ENCODE data around the gene ARMH1. TPM values are rescaled to one million over a fixed set of nuclear protein-coding genes. Genes with fewer than 3 reads are reported as not detected.

ARMH1 gene
- total RNA-seq, 1 donor = 30.0 TPM

DNA sequence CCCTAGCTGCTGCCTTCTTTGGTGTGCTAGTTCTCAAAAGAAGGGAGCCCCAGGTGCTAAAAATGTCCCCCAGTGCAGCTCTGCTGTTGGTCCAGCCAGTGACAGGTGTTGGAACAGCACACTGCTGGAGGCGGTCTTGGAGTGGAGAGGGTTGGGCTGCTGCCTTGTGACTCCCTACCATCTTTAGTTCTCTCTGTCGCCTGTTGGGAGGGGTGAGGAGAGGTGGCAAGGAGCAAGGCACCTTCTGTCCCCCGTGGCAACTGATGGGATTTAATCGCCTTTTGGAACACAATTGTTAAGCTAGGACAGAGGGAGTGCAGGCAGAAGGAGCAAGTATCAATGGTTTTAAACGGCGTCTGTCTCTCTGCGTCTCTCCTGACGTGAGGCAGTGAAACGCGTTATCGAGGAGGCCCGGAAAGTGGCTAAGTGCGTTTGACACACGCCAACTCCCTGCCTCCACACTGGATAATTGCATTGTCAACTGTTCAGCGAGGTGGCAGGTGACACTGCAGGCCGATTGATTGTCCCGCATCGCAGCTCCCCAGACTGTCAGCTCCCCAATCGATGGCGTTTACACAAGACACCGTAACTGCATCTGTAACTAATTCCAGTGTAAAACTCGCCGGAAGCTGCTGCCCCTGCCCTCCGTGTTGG is 34.2 kb upstream of the ARMH1 start:
- Histone ChIP-seq H3K4me3 (ENCODE audit: low read length) (no peak overlapping the region), H3K27me3 (ENCODE audit: insufficient read depth, low read length) (no peaks in the 10 kb centered on the region), H3K9me3 (ENCODE audit: low read depth, low read length) (no peaks in the 10 kb centered on the region), H3K4me1 (ENCODE audit: insufficient read depth, low read length) (no peaks in the 10 kb centered on the region)

DNA sequence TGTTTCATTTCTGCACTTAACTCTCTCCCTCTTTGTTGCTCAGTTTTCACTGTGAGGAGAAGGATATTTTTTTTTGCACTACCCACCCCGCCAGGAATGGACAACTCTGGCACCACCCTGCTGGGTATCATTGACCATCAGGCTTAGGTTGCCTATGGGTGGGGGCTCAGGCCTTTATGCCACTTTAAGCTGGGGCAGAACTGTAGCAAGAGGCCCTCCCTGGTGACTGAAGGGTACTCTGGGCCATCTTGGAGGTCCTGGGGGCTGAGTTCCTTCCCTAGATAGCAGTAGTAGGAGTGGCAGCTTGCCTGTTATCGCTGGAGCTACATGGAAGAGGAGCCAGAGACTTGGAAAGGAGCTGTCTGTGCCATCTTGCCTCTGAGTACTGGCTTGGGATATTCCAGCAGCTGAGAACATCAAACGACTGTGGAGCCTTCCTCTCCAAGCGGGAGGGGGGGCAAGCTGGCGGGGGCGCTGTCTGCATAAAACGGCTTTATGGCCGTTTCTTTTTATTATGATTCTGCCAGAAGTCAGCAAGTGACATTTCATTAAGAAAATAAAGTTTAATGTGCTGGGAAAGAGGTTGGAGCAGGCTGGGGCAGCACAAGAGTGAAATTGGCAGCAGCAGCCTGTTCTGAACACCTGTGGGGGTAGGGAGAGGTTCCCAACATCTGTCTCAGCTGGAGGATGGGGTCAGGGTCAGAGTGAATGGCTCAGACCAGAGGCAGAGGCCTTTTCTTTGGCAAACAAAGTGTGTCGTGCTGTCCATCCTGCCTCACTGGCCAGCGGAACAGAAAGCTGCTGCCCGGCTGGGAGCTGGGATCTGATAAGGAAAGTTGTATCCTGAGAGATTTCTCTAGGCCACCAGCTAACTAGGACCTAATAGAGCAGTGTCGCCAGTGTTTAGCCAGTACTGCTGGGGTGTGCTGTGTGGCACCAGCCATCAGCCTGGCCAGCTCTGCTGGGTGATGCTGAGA is 33.1 kb upstream of the ARMH1 start:
- no peak overlapping the region for H3K4me3 ChIP-seq (ENCODE audit: low read length)
- no peaks in the 10 kb centered on the region for H3K9me3 ChIP-seq (ENCODE audit: low read depth, low read length)
- H3K27me3 ChIP-seq (ENCODE audit: insufficient read depth, low read length) = no peaks in the 10 kb centered on the region
- H3K4me1 ChIP-seq (ENCODE audit: insufficient read depth, low read length) = no peaks in the 10 kb centered on the region

DNA sequence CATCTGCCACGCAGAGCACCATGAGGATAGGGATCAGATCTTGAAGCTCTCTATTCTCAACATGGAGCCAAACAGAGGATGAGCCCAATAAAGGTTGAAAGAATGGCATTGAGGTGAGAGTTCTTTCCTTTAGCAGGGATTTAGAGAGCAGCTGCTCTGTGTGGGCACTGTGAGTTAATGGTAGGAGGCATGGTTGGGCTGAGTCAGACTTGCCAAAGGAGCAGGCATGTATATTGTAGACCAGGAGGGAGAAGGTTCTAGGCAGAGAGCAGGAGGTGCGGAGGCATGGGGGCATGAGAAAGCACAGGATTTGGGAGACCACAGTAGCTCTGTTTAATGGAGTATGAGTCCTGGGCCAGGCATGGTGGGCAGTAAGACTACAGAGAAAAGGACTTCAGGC is 32.3 kb upstream of the ARMH1 start:
- H3K27me3 ChIP-seq (ENCODE audit: insufficient read depth, low read length) = no peaks in the 10 kb centered on the region
- H3K9me3 ChIP-seq (ENCODE audit: low read depth, low read length) = no peaks in the 10 kb centered on the region

DNA sequence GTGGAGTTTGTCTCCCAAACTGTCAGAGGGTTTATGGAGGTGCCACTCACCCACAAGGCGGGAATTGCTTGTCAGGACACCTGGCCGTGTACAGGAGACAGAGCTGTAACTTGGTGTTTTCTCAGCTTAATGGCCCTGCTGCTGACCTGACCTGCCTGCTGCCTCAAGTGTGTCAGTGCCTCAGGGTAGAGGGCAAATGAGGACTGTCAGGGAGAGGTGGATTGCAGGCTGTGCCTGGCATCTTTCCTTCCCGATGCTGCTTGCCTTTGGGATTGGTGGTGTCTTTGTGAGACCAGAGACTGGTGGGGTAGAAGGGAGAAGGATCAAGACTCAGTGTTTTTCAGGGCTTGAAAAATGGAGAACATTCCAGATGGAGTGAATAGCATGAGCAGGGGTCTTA is 31.6 kb upstream of the ARMH1 start:
- no peaks in the 10 kb centered on the region for H3K9me3 ChIP-seq (ENCODE audit: low read depth, low read length)
- no peaks in the 10 kb centered on the region for H3K27me3 ChIP-seq (ENCODE audit: insufficient read depth, low read length)
- no peaks in the 10 kb centered on the region for H3K4me1 ChIP-seq (ENCODE audit: insufficient read depth, low read length)
- H3K4me3 ChIP-seq (ENCODE audit: low read length) = no peak overlapping the region

More for the DNA sequence above, 32.3 kb upstream of the ARMH1 start:
- H3K4me1 ChIP-seq (ENCODE audit: insufficient read depth, low read length) = no peaks in the 10 kb centered on the region
- no peak overlapping the region for H3K4me3 ChIP-seq (ENCODE audit: low read length)

DNA sequence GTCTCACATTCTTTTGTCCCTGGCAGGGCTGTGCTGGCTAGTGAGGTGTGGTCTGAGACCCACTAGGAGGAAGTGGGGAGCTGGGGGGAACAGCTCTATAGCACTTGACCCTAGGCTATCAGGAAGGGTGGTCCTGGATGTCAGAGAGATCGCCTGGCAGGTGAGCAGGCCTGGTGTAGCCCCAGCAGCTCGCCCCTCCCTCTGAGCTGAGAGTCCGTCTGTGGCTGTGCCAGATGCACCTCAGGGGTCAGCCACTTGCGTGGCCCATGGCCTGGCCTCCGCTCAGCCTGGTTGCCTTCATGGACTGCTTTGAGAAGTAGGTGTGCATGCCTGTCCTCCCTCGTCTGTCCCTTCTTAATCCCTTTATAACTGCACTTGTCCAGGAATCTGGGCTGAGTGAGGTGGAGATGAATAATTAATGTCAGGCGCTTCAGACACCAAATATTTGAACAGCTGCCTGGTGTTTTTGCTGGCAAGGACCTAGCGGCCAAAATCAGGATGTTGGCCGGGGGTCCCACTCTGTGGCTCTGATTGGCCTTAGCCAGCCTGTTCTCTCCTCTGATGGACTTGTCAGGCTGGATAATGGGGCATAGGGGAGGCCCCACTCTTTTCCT is 30.7 kb upstream of the ARMH1 start:
- Histone ChIP-seq H3K9me3 (ENCODE audit: low read depth, low read length) (no peaks in the 10 kb centered on the region), H3K27me3 (ENCODE audit: insufficient read depth, low read length) (no peaks in the 10 kb centered on the region), H3K4me1 (ENCODE audit: insufficient read depth, low read length) (no peaks in the 10 kb centered on the region), H3K4me3 (ENCODE audit: low read length) (no peak overlapping the region)

DNA sequence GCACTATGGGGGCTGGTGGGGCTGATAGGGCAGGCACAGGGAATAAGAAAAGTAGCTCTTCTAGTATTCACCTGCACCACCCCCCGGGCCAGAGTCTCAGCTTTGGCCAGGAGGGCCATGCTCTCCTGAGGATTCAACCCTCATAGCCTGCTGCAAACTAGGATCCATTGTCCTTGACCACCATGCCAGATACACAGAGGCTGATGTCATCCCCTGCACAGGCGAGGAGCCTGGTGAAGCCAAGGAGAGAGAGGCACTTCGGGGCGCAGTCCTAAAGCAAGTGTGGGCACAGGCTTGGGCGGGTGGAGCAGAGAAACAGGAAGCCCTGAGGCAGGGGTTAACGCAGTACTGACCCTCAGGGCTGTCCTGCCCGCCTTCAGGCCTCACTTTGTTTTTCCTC is 29.7 kb upstream of the ARMH1 start:
- no peaks in the 10 kb centered on the region for H3K4me1 ChIP-seq (ENCODE audit: insufficient read depth, low read length)
- H3K9me3 ChIP-seq (ENCODE audit: low read depth, low read length) = no peaks in the 10 kb centered on the region
- H3K27me3 ChIP-seq (ENCODE audit: insufficient read depth, low read length) = no peaks in the 10 kb centered on the region
- no peak overlapping the region for H3K4me3 ChIP-seq (ENCODE audit: low read length)

DNA sequence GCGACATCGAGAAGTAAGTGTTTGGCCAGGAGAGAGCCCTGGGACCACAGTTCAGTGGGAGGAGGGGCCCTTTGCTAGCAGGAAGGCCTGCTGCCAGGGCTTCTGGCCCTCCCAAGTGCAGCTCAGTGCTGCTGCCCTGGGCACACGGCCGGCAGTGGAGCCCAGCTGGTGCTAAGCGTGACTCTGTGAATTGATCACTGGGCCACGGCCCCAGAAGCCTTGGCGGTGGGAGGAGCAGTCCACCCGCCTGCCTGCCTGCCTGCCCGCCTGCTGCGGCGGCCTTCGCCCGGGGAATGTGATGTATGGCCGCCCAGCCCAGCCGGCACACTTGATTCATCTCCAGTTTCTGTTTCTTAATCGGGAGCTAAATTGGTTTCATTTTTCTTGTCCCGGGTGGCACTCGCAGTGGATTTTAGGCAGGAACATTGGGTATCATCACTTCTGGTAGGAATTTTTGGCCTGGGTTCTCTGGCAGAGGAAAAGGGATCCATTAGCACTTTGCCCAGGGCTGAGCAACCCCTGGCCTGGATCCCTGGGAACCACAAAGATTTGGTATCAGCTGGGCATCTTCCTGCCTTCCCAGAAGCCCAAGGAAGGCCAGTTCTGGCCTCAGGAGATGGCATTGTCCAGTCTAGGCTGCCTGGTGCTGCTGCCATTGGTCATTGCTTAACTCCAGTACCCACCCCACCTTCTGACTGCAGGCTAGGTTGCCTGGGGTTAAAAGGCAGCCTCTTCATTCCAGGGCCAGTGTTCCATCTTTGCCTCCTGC is 28.9 kb upstream of the ARMH1 start:
- Histone ChIP-seq H3K4me3 (ENCODE audit: low read length) (no peak overlapping the region), H3K9me3 (ENCODE audit: low read depth, low read length) (no peaks in the 10 kb centered on the region), H3K27me3 (ENCODE audit: insufficient read depth, low read length) (no peaks in the 10 kb centered on the region), H3K4me1 (ENCODE audit: insufficient read depth, low read length) (no peaks in the 10 kb centered on the region)

DNA sequence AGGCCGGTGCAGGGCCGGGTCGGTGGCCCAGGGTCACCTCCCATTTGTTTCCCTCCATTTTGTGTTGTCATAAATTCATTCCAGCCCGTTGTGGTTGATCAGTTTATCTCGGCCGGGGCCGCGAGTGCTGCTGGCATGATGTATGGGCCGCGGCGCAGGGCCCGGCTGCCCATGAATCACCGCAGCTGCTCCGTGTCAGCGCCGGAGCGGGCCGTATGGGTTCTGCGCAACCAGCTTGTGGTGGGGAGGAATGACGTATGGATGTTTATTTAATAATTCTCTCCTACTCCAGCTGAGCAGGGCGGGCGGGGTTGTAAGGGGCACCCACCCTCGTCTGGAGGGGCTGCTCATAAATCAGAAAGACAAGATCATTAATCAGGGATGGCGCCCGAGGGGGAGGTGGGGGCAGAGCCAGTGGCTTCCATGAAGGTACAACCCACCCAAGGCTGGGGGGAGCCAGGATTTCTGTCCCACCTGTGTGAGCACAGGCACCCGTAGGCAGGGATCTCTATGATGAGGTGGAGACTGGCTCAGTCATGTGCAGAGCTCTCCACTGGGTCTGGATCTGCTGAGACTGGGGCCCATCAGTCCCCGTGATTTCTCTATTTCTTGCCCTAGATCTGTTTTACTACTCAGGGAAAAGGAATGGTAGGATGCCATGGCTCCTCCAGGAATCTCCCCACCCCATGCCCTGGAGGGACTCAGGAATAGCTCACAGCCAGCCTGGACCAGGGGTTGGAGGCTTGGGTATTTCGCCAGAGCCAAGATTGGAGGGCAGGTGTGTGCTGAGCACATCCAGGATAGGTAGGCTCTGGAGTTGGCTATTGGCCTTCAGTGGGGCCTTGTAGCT is 28.0 kb upstream of the ARMH1 start:
- Histone ChIP-seq H3K4me1 (ENCODE audit: insufficient read depth, low read length) (no peaks in the 10 kb centered on the region), H3K4me3 (ENCODE audit: low read length) (no peak overlapping the region), H3K9me3 (ENCODE audit: low read depth, low read length) (no peaks in the 10 kb centered on the region), H3K27me3 (ENCODE audit: insufficient read depth, low read length) (no peaks in the 10 kb centered on the region)

DNA sequence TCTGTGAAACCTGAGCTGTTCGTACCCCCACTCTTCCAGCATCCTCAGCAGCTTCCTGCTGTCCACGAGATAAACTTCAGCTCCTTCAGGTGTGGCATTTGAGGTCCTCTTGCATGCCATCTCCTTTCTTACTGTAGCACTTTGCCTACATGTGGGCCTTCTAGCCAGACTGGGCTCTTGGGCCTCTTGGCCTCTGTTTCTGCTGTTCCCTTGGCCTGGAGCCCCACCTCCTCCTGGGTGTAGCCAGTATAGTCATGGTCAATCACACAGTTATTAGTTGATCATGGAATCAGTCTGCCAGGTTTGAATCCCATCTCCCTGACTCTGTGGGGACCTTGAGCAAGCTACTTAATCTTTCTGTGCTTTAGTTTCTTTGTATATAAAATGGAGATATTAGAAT is 26.6 kb upstream of the ARMH1 start:
- Histone ChIP-seq H3K4me1 (ENCODE audit: insufficient read depth, low read length) (no peaks in the 10 kb centered on the region), H3K4me3 (ENCODE audit: low read length) (no peak overlapping the region), H3K27me3 (ENCODE audit: insufficient read depth, low read length) (no peaks in the 10 kb centered on the region), H3K9me3 (ENCODE audit: low read depth, low read length) (no peaks in the 10 kb centered on the region)

DNA sequence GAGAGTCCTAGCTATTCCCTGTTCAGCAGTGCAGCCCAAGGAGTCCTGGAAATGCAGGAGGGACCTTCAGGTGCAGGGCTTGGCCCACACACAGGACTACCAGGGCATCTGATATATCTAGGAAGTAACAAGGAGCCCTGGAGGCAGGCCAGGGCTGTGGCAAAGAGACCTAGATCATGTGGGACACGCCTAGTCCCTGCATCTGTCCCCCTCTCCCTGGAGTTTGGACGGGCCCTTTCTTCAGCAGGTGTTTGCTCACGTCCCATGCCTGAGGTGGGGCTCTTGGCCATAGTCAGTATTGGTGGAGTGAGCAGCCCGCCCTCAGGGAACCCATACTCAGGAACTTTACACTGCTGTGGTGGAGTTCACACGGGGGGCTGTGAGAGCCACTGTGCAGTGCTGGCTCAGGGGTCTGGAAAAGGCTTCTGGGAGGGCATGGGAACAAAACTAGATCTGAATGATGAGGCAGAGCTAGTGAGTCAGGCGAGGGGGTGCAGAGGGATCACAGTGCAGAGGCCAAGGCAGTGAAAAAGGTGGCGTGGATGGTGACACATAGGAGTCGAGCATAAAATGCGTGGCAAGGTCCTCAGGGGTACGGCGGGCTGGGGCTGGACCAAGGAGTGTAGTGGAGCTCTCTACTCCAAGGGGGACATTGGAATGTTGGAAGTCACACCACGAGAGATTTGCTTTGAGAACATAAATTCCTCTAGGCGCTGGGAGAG is 25.8 kb upstream of the ARMH1 start:
- no peak overlapping the region for H3K4me3 ChIP-seq (ENCODE audit: low read length)

DNA sequence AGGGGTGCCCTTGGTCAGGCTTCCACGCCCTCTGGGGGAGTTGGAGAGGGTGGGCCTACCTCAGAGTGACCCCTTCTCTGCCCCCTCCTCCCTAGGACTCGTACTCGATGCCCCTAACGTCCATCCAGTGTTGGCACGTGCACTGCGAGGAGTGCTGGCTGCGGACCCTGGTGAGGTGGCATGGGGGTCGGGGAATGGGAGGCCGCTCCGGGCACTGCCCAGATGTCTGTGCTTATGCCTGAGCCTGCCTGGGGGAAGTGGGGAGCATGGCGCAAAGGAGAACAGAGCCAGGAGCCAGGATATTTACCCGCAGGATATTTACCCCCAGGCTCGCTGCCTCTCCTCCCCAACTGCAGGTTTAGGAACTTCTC is 24.7 kb upstream of the ARMH1 start:
- H3K9me3 ChIP-seq (ENCODE audit: low read depth, low read length) = no peaks in the 10 kb centered on the region
- H3K4me3 ChIP-seq (ENCODE audit: low read length) = no peak overlapping the region
- no peaks in the 10 kb centered on the region for H3K4me1 ChIP-seq (ENCODE audit: insufficient read depth, low read length)
- no peaks in the 10 kb centered on the region for H3K27me3 ChIP-seq (ENCODE audit: insufficient read depth, low read length)

More for the DNA sequence above, 25.8 kb upstream of the ARMH1 start:
- no peaks in the 10 kb centered on the region for H3K4me1 ChIP-seq (ENCODE audit: insufficient read depth, low read length)
- no peaks in the 10 kb centered on the region for H3K27me3 ChIP-seq (ENCODE audit: insufficient read depth, low read length)
- no peaks in the 10 kb centered on the region for H3K9me3 ChIP-seq (ENCODE audit: low read depth, low read length)

DNA sequence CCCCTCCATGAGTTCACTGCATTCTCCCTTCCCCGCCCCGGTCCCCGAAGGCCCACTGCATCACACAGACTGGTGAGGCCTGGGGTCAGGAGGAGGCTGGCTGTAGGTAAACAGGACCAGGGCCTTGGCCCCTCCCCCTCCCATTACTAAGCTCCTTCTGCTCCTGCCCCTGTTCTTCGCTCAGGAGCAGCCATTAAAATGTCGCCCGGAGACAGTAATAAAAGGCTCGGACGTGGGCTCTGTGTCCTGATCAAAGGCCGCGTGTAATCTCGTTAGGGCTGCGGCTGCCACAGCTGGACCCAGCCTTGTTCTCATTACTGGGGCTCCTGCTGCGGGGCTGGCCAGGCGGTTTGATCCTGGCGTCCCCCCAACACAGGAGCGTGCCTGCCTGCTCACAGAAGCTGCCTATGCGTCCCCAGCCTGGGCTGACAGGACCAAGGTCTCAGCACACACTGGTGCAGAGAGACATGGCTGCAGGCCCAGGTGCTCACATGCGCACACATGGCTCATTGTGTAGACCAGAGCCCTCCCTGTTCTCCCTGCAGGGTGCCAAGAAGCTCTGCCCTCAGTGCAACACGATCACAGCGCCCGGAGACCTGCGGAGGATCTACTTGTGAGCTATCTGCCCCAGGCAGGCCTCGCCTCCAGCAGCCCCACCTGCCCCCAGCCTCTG is 24.2 kb upstream of the ARMH1 start:
- no peak overlapping the region for H3K4me3 ChIP-seq (ENCODE audit: low read length)
- H3K27me3 ChIP-seq (ENCODE audit: insufficient read depth, low read length) = no peaks in the 10 kb centered on the region
- no peaks in the 10 kb centered on the region for H3K9me3 ChIP-seq (ENCODE audit: low read depth, low read length)
- no peaks in the 10 kb centered on the region for H3K4me1 ChIP-seq (ENCODE audit: insufficient read depth, low read length)

DNA sequence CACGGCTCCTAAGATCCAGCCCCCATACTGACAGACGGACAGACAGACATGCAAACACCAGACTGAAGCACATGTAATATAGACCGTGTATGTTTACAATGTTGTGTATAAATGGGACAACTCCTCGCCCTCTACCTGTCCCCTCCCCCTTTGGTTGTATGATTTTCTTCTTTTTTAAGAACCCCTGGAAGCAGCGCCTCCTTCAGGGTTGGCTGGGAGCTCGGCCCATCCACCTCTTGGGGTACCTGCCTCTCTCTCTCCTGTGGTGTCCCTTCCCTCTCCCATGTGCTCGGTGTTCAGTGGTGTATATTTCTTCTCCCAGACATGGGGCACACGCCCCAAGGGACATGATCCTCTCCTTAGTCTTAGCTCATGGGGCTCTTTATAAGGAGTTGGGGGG is 23.4 kb upstream of the ARMH1 start:
- Histone ChIP-seq H3K4me1 (ENCODE audit: insufficient read depth, low read length) (no peaks in the 10 kb centered on the region), H3K4me3 (ENCODE audit: low read length) (no peak overlapping the region), H3K27me3 (ENCODE audit: insufficient read depth, low read length) (no peaks in the 10 kb centered on the region), H3K9me3 (ENCODE audit: low read depth, low read length) (no peaks in the 10 kb centered on the region)

All from mononuclear cell (primary cell).